SW 1271 (cell line): ENCODE measurements around the gene RPRD1B.
"Not testable (repeated sequence)": the region's sequence is repeated elsewhere in the genome, so short reads cannot be mapped to it uniquely, and the experiment has no call there.

Source experiments
- DNase-seq, 2 experiments: peaks; one replicate each; lab custom pipeline; 2025; lab: John Stamatoyannopoulos, UW

RPRD1B gene

GRCh38 chr20:38106461-38106860, 72.9 kb downstream of the RPRD1B start:
- no peak for DNase-seq

- not testable (repeated sequence) for DNase-seq
Measured at GRCh38 chr20:38107386-38107785, 73.8 kb downstream of the RPRD1B start.

- DNase-seq: not testable (repeated sequence)
Measured at GRCh38 chr20:38107916-38108315, 74.4 kb downstream of the RPRD1B start.

GRCh38 chr20:38108438-38108985, 75.0 kb downstream of the RPRD1B start:
- DNase-seq: no peak

- DNase-seq: no peak
Measured at GRCh38 chr20:38108986-38109541, 75.5 kb downstream of the RPRD1B start.

- DNase-seq: peak; percentile 79 to 85
Measured at GRCh38 chr20:38109591-38110524, 76.3 kb downstream of the RPRD1B start.

- no peak for DNase-seq
Measured at GRCh38 chr20:38110525-38111178, 77.1 kb downstream of the RPRD1B start.

- no peak for DNase-seq
Measured at GRCh38 chr20:38111366-38112232, 78.1 kb downstream of the RPRD1B start.

GRCh38 chr20:38112261-38112929, 78.8 kb downstream of the RPRD1B start:
- no peak for DNase-seq

GRCh38 chr20:38112930-38113294, 79.4 kb downstream of the RPRD1B start:
- DNase-seq: no peak

GRCh38 chr20:38113401-38114325, 80.1 kb downstream of the RPRD1B start:
- DNase-seq: peak in 1 of 2 experiments; percentile 44

GRCh38 chr20:38114353-38114791, 80.8 kb downstream of the RPRD1B start:
- no peak for DNase-seq

GRCh38 chr20:38115205-38115604, 81.7 kb downstream of the RPRD1B start:
- peak in 1 of 2 experiments; percentile 42 for DNase-seq

GRCh38 chr20:38115896-38116295, 82.3 kb downstream of the RPRD1B start:
- no peak for DNase-seq

- DNase-seq: no peak
Measured at GRCh38 chr20:38116409-38117165, 83.0 kb downstream of the RPRD1B start.

- no peak for DNase-seq
Measured at GRCh38 chr20:38117205-38117604, 83.7 kb downstream of the RPRD1B start.

- peak; percentile 95 to 96 for DNase-seq
Measured at GRCh38 chr20:38117635-38118034, 84.1 kb downstream of the RPRD1B start.

GRCh38 chr20:38119446-38119845, 85.9 kb downstream of the RPRD1B start:
- DNase-seq: no peak

GRCh38 chr20:38120625-38120988, 87.1 kb downstream of the RPRD1B start:
- no peak for DNase-seq
